GM12878 (cell line): ENCODE measurements around the gene FSD1L. TPM values are rescaled to one million over a fixed set of nuclear protein-coding genes. Genes with fewer than 3 reads are reported as not detected.

ENCODE experiments used
- ATAC-seq: fragments of 200-7000 bp; cut with Tn5 transposase; 3 replicates; pipeline ENCODE4 v1.9.1; 2020; ENCODE audit warnings: mild to moderate bottlenecking, moderate library complexity
- BruUV-seq: library from RNA; stranded (reverse); fragments of 400-500 nt; replicated peaks from 2 replicates; lab custom pipeline; 2021; lab: Mats Ljungman, UMichigan
- CTCF ChIA-PET: fragments of 300-600 bp; sonication (Branson Sonifier 250); formaldehyde crosslinking; extraction: SDS; loops from one replicate; lab custom pipeline; 2021; ENCODE audit warnings: inconsistent platforms; lab: Yijun Ruan, JAX
- POLR2A ChIA-PET: fragments of 350-600 bp; formaldehyde crosslinking; extraction: SDS; loops from one replicate; lab custom pipeline; 2021; ENCODE audit warnings: inconsistent platforms; lab: Charles Lee
- RAD21 ChIA-PET: fragments of 300-600 bp; sonication (Branson Sonifier 250); formaldehyde crosslinking; loops from one replicate; lab custom pipeline; 2023; ENCODE audit warnings: antibody characterized with exemption; ENCODE audit not compliant: unreplicated experiment; lab: Charles Lee
- SMC1A ChIA-PET: fragments of 300-600 bp; sonication (Branson Sonifier 250); formaldehyde crosslinking; loops from one replicate; lab custom pipeline; 2023; ENCODE audit not compliant: unreplicated experiment, uncharacterized antibody; lab: Charles Lee
- DNase-seq: peaks from one replicate; pipeline ENCODE4 v3.0.0-alpha.2; 2011; ENCODE audit warnings: low read depth, low spot score
- FAIRE-seq: peaks from 3 replicates; lab custom pipeline; 2011; peaks lifted over from hg19 to GRCh38; lab: Jason Lieb, UNC
- H2AFZ ChIP-seq: 2 replicates; pipeline ENCODE4 v1.6.0; 2011; ENCODE audit warnings: low read depth, low read length, control low read depth; ENCODE audit not compliant: control insufficient read depth
- H3K27ac ChIP-seq: 2 replicates; pipeline ENCODE4 v1.5.1; 2011; ENCODE audit warnings: control low read depth; ENCODE audit not compliant: control insufficient read depth, insufficient read depth
- H3K27me3 ChIP-seq, 2 experiments: replicated peaks in 1 of 2; 2 replicates each; pipeline versions ENCODE4 v1.6.0 to v1.6.1; 2011; ENCODE audit warnings: low read length in 1 of 2; ENCODE audit not compliant: control insufficient read depth in 2 of 2, insufficient read depth in 2 of 2
- H3K36me3 ChIP-seq, 2 experiments: 2 replicates each; pipeline ENCODE4 v1.5.1; 2011; ENCODE audit warnings: low read length in 1 of 2; ENCODE audit not compliant: control insufficient read depth in 2 of 2, insufficient read depth in 2 of 2
- H3K4me1 ChIP-seq: 2 replicates; pipeline ENCODE4 v1.6.1; 2011; ENCODE audit warnings: mild to moderate bottlenecking, low read length, moderate library complexity, mixed read lengths; ENCODE audit not compliant: control insufficient read depth, insufficient read depth
- H3K4me2 ChIP-seq: 2 replicates; pipeline ENCODE4 v1.6.0; 2011; ENCODE audit warnings: control low read depth; ENCODE audit not compliant: control insufficient read depth, insufficient read depth
- H3K4me3 ChIP-seq: fragments of 200-600 bp; sonication (generic); 2 replicates; pipeline ENCODE4 v1.5.1; 2016
- H3K79me2 ChIP-seq: 2 replicates; pipeline ENCODE4 v1.6.0; 2011; ENCODE audit warnings: low read length; ENCODE audit not compliant: control insufficient read depth, insufficient read depth
- H3K9ac ChIP-seq: 2 replicates; pipeline ENCODE4 v1.8.0; 2011; ENCODE audit warnings: low read length, control low read depth, mixed read lengths; ENCODE audit not compliant: control insufficient read depth, insufficient read depth
- H3K9me3 ChIP-seq: replicated peaks from 3 replicates; pipeline ENCODE4 v1.5.1; 2011; ENCODE audit warnings: mild to moderate bottlenecking, low read length; ENCODE audit not compliant: control insufficient read depth, insufficient read depth
- H4K20me1 ChIP-seq: 2 replicates; pipeline ENCODE4 v1.6.0; 2011; ENCODE audit not compliant: control insufficient read depth, insufficient read depth
- CHD1 ChIP-seq: IDR thresholded peaks from 2 replicates; pipeline ENCODE4 v1.6.1; 2012; ENCODE audit warnings: low read depth, low read length, improper control_type of control experiment
- CHD2 ChIP-seq: IDR thresholded peaks from 2 replicates; pipeline ENCODE4 v1.6.1; 2011; ENCODE audit warnings: low read depth, low read length, improper control_type of control experiment, borderline replicate concordance
- ELK1 ChIP-seq: IDR thresholded peaks from 2 replicates; pipeline ENCODE4 v1.6.1; 2012; ENCODE audit warnings: low read depth, low read length, improper control_type of control experiment
- NFIC ChIP-seq: IDR thresholded peaks from 2 replicates; pipeline ENCODE4 v1.6.1; 2012; ENCODE audit warnings: low read depth, mild to moderate bottlenecking, inconsistent platforms, low read length, moderate library complexity
- NRF1 ChIP-seq: conservative IDR thresholded peaks from 2 replicates; pipeline ENCODE4 v1.6.1; 2011; ENCODE audit warnings: mild to moderate bottlenecking, low read depth, low read length, improper control_type of control experiment
- PML ChIP-seq: IDR thresholded peaks from 2 replicates; pipeline ENCODE4 v1.6.1; 2012; ENCODE audit warnings: low read length, inconsistent platforms
- RAD51 ChIP-seq: fragments of 450-650 bp; IDR thresholded peaks from 2 replicates; pipeline ENCODE4 v1.6.1; 2016; ENCODE audit warnings: moderate library complexity, mild to moderate bottlenecking, inconsistent platforms
- RCOR1 ChIP-seq: conservative IDR thresholded peaks from 2 replicates; pipeline ENCODE4 v1.6.1; 2012; ENCODE audit warnings: low read depth, low read length, improper control_type of control experiment
- SIN3A ChIP-seq: IDR thresholded peaks from 2 replicates; pipeline ENCODE4 v1.6.1; 2012; ENCODE audit warnings: low read depth, low read length, improper control_type of control experiment
- SPI1 ChIP-seq: IDR thresholded peaks from 2 replicates; pipeline ENCODE4 v1.6.1; 2011; ENCODE audit warnings: low read depth, mild to moderate bottlenecking, low read length, moderate library complexity, borderline replicate concordance; ENCODE audit not compliant: insufficient read depth
- STAT1 ChIP-seq: fragments of 450-650 bp; conservative IDR thresholded peaks from 2 replicates; pipeline ENCODE4 v1.6.1; 2014; ENCODE audit warnings: antibody characterized with exemption, mild to moderate bottlenecking
- TARDBP ChIP-seq: IDR thresholded peaks from 2 replicates; pipeline ENCODE4 v1.6.1; 2016; ENCODE audit warnings: borderline replicate concordance
- TCF12 ChIP-seq: IDR thresholded peaks from 2 replicates; pipeline ENCODE4 v1.6.1; 2011; ENCODE audit warnings: low read depth, mild to moderate bottlenecking, low read length
- ZSCAN29 ChIP-seq: fragments of 450-650 bp; IDR thresholded peaks from 2 replicates; pipeline ENCODE4 v1.6.1; 2017; ENCODE audit warnings: mild to moderate bottlenecking, moderate library complexity
- WGBS: methylation state at CpG from one replicate; pipeline ENCODE4 v1.1.6; 2016; ENCODE audit warnings: low lambda C conversion rate; ENCODE audit not compliant: insufficient replicate concordance, insufficient coverage; ENCODE audit errors: missing lambda C conversion rate; 5-methylcytosine and 5-hydroxymethylcytosine counted together
- in situ Hi-C: fragments of 300-500 bp; cut with MboI; formaldehyde crosslinking; loops from 9 replicates; pipeline ENCODE4 v1.14.3; 2018; ENCODE audit warnings: mixed read lengths
- intact Hi-C: fragments of 100-400 bp; cut with micrococcal nuclease; formaldehyde crosslinking; loops from one replicate; pipeline ENCODE4 v1.14.2; 2022; ENCODE audit not compliant: unreplicated experiment
- polyA plus RNA-seq, 11 experiments: library from polyadenylated mRNA; depleted of rRNA in 4 of 11; unstranded in 6 of 11; stranded (reverse) in 5 of 11; fragments of >200 nt; fragmentation: Nextera tagmentation in 4 of 11; fragmentation: Illumina TruSeq in 1 of 11; extraction: Ambion mirVana in 4 of 11; extraction: Trizol in 1 of 11; gene quantifications; 1 replicate in 1 of 11; 2 replicates in 10 of 11; pipeline versions ENCODE4 v1.2.1 to v1.2.3, GENCODE V29; 2011 to 2016; ENCODE audit warnings: inconsistent platforms in 2 of 11, missing spikeins in 2 of 11, low read depth in 1 of 11
- total RNA-seq, 4 experiments: library from RNA; depleted of rRNA in 3 of 4; stranded (reverse); fragments of >200 nt in 3 of 4; fragmentation: Illumina TruSeq in 1 of 4; extraction: Trizol in 1 of 4; gene quantifications; 2 replicates each; pipeline versions ENCODE4 v1.2.1 to v1.2.3, GENCODE V29; 2013 to 2021
- TF ChIP-seq, protein P1 (sequence below): fragments of 450-650 bp; IDR thresholded peaks from 2 replicates; pipeline ENCODE4 v1.6.1; 2017; ENCODE audit warnings: borderline replicate concordance
- TF ChIP-seq, protein P2 (sequence below): fragments of 450-650 bp; IDR thresholded peaks from 2 replicates; pipeline ENCODE4 v1.6.1; 2016; ENCODE audit warnings: mild to moderate bottlenecking, moderate library complexity, borderline replicate concordance

Gene FSD1L
- total and polyA plus RNA-seq, 10 of the 15 experiments (the other 5 are each of a cell fraction or from before 2014, with no cell fraction given): 11.9 to 52.4 (median 17.0) TPM

GRCh38 chr9:105535920-105536668, 88.3 kb downstream of the FSD1L start:
- in situ Hi-C loops: no loop called here
- POLR2A ChIA-PET: interaction anchor here (2.0 to 2.6 kb wide), 2 partner anchors 32 to 36 kb away, joined by 6 to 9 read pairs; no protein-coding TSS in a partner anchor
- TF ChIP-seq RAD51 (no peak), NFIC (peak; percentile 86), CHD2 (no peak), SIN3A (no peak), CHD1 (no peak), STAT1 (no peak), ZSCAN29 (no peak), PML (no peak), TCF12 (no peak), TARDBP (no peak), RCOR1 (no peak), ELK1 (no peak), SPI1 (no peak), NRF1 (no peak)
- TF ChIP-seq, protein P1, sequence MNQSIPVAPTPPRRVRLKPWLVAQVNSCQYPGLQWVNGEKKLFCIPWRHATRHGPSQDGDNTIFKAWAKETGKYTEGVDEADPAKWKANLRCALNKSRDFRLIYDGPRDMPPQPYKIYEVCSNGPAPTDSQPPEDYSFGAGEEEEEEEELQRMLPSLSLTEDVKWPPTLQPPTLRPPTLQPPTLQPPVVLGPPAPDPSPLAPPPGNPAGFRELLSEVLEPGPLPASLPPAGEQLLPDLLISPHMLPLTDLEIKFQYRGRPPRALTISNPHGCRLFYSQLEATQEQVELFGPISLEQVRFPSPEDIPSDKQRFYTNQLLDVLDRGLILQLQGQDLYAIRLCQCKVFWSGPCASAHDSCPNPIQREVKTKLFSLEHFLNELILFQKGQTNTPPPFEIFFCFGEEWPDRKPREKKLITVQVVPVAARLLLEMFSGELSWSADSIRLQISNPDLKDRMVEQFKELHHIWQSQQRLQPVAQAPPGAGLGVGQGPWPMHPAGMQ: no peak
- TF ChIP-seq, protein P2, sequence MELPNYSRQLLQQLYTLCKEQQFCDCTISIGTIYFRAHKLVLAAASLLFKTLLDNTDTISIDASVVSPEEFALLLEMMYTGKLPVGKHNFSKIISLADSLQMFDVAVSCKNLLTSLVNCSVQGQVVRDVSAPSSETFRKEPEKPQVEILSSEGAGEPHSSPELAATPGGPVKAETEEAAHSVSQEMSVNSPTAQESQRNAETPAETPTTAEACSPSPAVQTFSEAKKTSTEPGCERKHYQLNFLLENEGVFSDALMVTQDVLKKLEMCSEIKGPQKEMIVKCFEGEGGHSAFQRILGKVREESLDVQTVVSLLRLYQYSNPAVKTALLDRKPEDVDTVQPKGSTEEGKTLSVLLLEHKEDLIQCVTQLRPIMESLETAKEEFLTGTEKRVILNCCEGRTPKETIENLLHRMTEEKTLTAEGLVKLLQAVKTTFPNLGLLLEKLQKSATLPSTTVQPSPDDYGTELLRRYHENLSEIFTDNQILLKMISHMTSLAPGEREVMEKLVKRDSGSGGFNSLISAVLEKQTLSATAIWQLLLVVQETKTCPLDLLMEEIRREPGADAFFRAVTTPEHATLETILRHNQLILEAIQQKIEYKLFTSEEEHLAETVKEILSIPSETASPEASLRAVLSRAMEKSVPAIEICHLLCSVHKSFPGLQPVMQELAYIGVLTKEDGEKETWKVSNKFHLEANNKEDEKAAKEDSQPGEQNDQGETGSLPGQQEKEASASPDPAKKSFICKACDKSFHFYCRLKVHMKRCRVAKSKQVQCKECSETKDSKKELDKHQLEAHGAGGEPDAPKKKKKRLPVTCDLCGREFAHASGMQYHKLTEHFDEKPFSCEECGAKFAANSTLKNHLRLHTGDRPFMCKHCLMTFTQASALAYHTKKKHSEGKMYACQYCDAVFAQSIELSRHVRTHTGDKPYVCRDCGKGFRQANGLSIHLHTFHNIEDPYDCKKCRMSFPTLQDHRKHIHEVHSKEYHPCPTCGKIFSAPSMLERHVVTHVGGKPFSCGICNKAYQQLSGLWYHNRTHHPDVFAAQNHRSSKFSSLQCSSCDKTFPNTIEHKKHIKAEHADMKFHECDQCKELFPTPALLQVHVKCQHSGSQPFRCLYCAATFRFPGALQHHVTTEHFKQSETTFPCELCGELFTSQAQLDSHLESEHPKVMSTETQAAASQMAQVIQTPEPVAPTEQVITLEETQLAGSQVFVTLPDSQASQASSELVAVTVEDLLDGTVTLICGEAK: no peak

More at GRCh38 chr9:105535920-105536668, 88.3 kb downstream of the FSD1L start:
- Histone ChIP-seq H3K9me3 (no peaks in the 10 kb centered on the region; the same call in 1 of the 3 replicates), H3K79me2 (no peaks in the 10 kb centered on the region), H3K4me2 (peak overlapping the region; percentile 32; the same call in 1 of the 2 replicates), H3K9ac (no peak overlapping the region), H3K4me3 (no peak overlapping the region), H3K27me3 (no peaks in the 10 kb centered on the region), H3K36me3 (no peaks in the 10 kb centered on the region; a peak in 1 of 4 replicates), H3K27ac (peak overlapping the region; percentile 49), H4K20me1 (no peaks in the 10 kb centered on the region), H3K4me1 (peaks cover 8% of the 10 kb centered on the region), H2AFZ (no peak overlapping the region)
- intact Hi-C loops: loop anchor here (2.0 kb wide), 1 partner anchor 35 kb away; no protein-coding TSS in a partner anchor
- WGBS: 0% methylated on average over 3 of the region's 3 CpGs
- no TSS peak for BruUV-seq
- DNase-seq: no peak
- FAIRE-seq: peak; percentile 66
- SMC1A ChIA-PET: interaction anchor here (0.9 to 3.5 kb wide), 8 partner anchors 21 to 86 kb away, joined by 4 to 24 read pairs (median 8); partner anchors contain the start of gene FKTN
- ATAC-seq: peak; percentile 84
- CTCF ChIA-PET: interaction anchor here (0.6 to 1.8 kb wide), 5 partner anchors 35 to 775 kb away, joined by 3 to 8 read pairs (median 3); no protein-coding TSS in a partner anchor
- RAD21 ChIA-PET: interaction anchor here (0.6 to 2.5 kb wide), 6 partner anchors 11 to 36 kb away, joined by 3 to 14 read pairs (median 6); no protein-coding TSS in a partner anchor
